ENCODE measurements around the gene CYFIP2. TPM values are rescaled to one million over a fixed set of nuclear protein-coding genes. Genes with fewer than 3 reads are reported as not detected.

The CYFIP2 gene
- total RNA-seq, 1 donor from 2014 or later = 96.8 TPM

- Histone ChIP-seq H3K9ac (ENCODE audit: low read length) (no peak overlapping the region), H3K27me3 (ENCODE audit: insufficient read depth, low read length) (no peaks in the 10 kb centered on the region), H4K20me1 (ENCODE audit: insufficient read depth, low read length) (no peaks in the 10 kb centered on the region), H3K4me2 (ENCODE audit: low read length) (no peak overlapping the region), H3K4me3 (ENCODE audit: insufficient read depth, low read depth, low read length) (no peak overlapping the region), H2AFZ (ENCODE audit: low read depth, low read length) (no peak overlapping the region), H3K36me3 (ENCODE audit: insufficient read depth, low read length) (no peaks in the 10 kb centered on the region), H3K27ac (ENCODE audit: low read depth, low read length) (no peak overlapping the region), H3K9me3 (ENCODE audit: insufficient read depth, low read depth, low read length) (no peaks in the 10 kb centered on the region), H3K4me1 (ENCODE audit: insufficient read depth, low read length) (no peaks in the 10 kb centered on the region), H3K79me2 (ENCODE audit: insufficient read depth, low read length) (no peaks in the 10 kb centered on the region)
- H3K27ac Mint-ChIP-seq (ENCODE audit: unreplicated experiment) = no peak overlapping the region
- no peak for TF ChIP-seq CTCF (IDR thresholded peaks at IDR 0.05; ENCODE audit: insufficient read depth, low read depth, low read length)
- no peak for TF ChIP-seq EZH2 (IDR thresholded peaks at IDR 0.05; ENCODE audit: insufficient read depth, low read length)
- no peak for FAIRE-seq
- peaks cover 4% of the 10 kb centered on the region for H3K36me3 Mint-ChIP-seq (ENCODE audit: low read depth, unreplicated experiment)
- H3K9me3 Mint-ChIP-seq (ENCODE audit: unreplicated experiment) = no peaks in the 10 kb centered on the region
- no peak for DNase-seq (ENCODE audit: low read depth)
- H3K4me1 Mint-ChIP-seq (ENCODE audit: low read depth, unreplicated experiment) = peaks cover 4% of the 10 kb centered on the region
- H3K27me3 Mint-ChIP-seq (ENCODE audit: low read depth, unreplicated experiment) = no peaks in the 10 kb centered on the region
- H3K4me3 Mint-ChIP-seq (ENCODE audit: unreplicated experiment) = no peak overlapping the region
Observed at GRCh38 chr5:157311595-157311994, 45.7 kb downstream of the CYFIP2 start.

DNA sequence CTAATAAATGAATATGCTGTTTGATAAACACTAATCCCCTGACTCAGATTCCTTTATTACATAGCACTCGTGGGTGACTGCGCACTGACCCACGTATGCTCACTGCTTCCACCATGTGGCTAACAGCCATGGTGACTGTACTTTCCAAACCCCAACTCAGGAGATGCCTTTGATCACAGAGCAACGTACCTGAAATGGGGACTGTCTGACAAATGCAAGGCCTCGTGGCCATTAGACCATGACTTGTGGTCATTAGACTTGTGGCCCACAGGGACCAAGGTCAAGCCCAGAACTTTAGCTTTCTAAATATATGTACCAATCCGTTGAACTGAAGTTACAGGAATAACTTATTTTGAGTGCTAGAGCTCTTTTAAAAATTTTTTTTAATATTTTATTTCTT, 46.6 kb downstream of the CYFIP2 start:
- H3K4me3 Mint-ChIP-seq (ENCODE audit: unreplicated experiment) = no peak overlapping the region
- FAIRE-seq (peak; percentile 39), DNase-seq (ENCODE audit: low read depth) (peak; percentile 55)
- no peak overlapping the region for H3K27ac Mint-ChIP-seq (ENCODE audit: unreplicated experiment)
- H3K9me3 ChIP-seq (ENCODE audit: insufficient read depth, low read depth, low read length) = no peaks in the 10 kb centered on the region
- H3K27ac ChIP-seq (ENCODE audit: low read depth, low read length) = no peak overlapping the region
- H3K4me3 ChIP-seq (ENCODE audit: insufficient read depth, low read depth, low read length) = no peak overlapping the region
- no peaks in the 10 kb centered on the region for H3K27me3 ChIP-seq (ENCODE audit: insufficient read depth, low read length)
- H3K36me3 ChIP-seq (ENCODE audit: insufficient read depth, low read length) = no peaks in the 10 kb centered on the region
- H3K4me1 Mint-ChIP-seq (ENCODE audit: low read depth, unreplicated experiment) = peaks cover 4% of the 10 kb centered on the region
- H4K20me1 ChIP-seq (ENCODE audit: insufficient read depth, low read length) = no peaks in the 10 kb centered on the region
- H3K79me2 ChIP-seq (ENCODE audit: insufficient read depth, low read length) = no peaks in the 10 kb centered on the region
- no peak overlapping the region for H2AFZ ChIP-seq (ENCODE audit: low read depth, low read length)
- peaks cover 4% of the 10 kb centered on the region for H3K36me3 Mint-ChIP-seq (ENCODE audit: low read depth, unreplicated experiment)
- no peaks in the 10 kb centered on the region for H3K4me1 ChIP-seq (ENCODE audit: insufficient read depth, low read length)
- no peak overlapping the region for H3K9ac ChIP-seq (ENCODE audit: low read length)
- TF ChIP-seq EZH2 (IDR thresholded peaks at IDR 0.05; ENCODE audit: insufficient read depth, low read length) = no peak
- TF ChIP-seq CTCF (IDR thresholded peaks at IDR 0.05; ENCODE audit: insufficient read depth, low read depth, low read length) = peak; percentile 85
- no peaks in the 10 kb centered on the region for H3K9me3 Mint-ChIP-seq (ENCODE audit: unreplicated experiment)
- no peak overlapping the region for H3K4me2 ChIP-seq (ENCODE audit: low read length)
- no peaks in the 10 kb centered on the region for H3K27me3 Mint-ChIP-seq (ENCODE audit: low read depth, unreplicated experiment)

DNA sequence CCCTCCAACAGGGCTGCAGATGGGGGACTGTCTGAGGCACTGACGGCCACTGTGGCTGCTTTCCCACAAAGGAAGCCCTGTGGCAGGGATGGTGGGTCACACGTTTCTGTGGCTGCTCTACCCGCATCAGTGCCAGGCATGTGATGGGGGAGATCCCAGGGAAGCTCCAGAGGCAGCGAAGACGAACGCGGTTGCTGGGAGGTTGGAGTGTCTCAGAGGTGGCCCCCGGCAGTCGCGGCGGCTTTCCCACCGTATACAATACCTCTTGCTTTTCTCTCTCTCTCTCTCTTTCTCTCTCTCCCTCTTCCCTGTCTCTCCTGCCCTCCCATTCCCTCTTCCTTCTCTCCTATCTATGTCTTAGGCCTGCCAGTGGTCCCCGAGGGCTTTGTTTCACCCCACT, 56.7 kb downstream of the CYFIP2 start:
- no peaks in the 10 kb centered on the region for H3K9me3 ChIP-seq (ENCODE audit: insufficient read depth, low read depth, low read length)
- H3K4me1 Mint-ChIP-seq (ENCODE audit: low read depth, unreplicated experiment) = no peaks in the 10 kb centered on the region
- H3K27me3 Mint-ChIP-seq (ENCODE audit: low read depth, unreplicated experiment) = no peaks in the 10 kb centered on the region
- no peak for FAIRE-seq
- no peaks in the 10 kb centered on the region for H3K79me2 ChIP-seq (ENCODE audit: insufficient read depth, low read length)
- H3K9ac ChIP-seq (ENCODE audit: low read length) = no peak overlapping the region
- H3K4me2 ChIP-seq (ENCODE audit: low read length) = no peak overlapping the region
- no peaks in the 10 kb centered on the region for H3K4me1 ChIP-seq (ENCODE audit: insufficient read depth, low read length)
- no peak for TF ChIP-seq CTCF (IDR thresholded peaks at IDR 0.05; ENCODE audit: insufficient read depth, low read depth, low read length)
- H3K27ac ChIP-seq (ENCODE audit: low read depth, low read length) = no peak overlapping the region
- H3K4me3 ChIP-seq (ENCODE audit: insufficient read depth, low read depth, low read length) = no peak overlapping the region
- H2AFZ ChIP-seq (ENCODE audit: low read depth, low read length) = no peak overlapping the region
- H3K27ac Mint-ChIP-seq (ENCODE audit: unreplicated experiment) = no peak overlapping the region
- H3K9me3 Mint-ChIP-seq (ENCODE audit: unreplicated experiment) = no peaks in the 10 kb centered on the region
- H3K36me3 Mint-ChIP-seq (ENCODE audit: low read depth, unreplicated experiment) = peaks cover 26% of the 10 kb centered on the region
- no peak for DNase-seq (ENCODE audit: low read depth)
- H3K4me3 Mint-ChIP-seq (ENCODE audit: unreplicated experiment) = no peak overlapping the region
- H4K20me1 ChIP-seq (ENCODE audit: insufficient read depth, low read length) = no peaks in the 10 kb centered on the region
- H3K27me3 ChIP-seq (ENCODE audit: insufficient read depth, low read length) = no peaks in the 10 kb centered on the region
- no peaks in the 10 kb centered on the region for H3K36me3 ChIP-seq (ENCODE audit: insufficient read depth, low read length)
